ENCODE data around the gene GJA1.

DNA sequence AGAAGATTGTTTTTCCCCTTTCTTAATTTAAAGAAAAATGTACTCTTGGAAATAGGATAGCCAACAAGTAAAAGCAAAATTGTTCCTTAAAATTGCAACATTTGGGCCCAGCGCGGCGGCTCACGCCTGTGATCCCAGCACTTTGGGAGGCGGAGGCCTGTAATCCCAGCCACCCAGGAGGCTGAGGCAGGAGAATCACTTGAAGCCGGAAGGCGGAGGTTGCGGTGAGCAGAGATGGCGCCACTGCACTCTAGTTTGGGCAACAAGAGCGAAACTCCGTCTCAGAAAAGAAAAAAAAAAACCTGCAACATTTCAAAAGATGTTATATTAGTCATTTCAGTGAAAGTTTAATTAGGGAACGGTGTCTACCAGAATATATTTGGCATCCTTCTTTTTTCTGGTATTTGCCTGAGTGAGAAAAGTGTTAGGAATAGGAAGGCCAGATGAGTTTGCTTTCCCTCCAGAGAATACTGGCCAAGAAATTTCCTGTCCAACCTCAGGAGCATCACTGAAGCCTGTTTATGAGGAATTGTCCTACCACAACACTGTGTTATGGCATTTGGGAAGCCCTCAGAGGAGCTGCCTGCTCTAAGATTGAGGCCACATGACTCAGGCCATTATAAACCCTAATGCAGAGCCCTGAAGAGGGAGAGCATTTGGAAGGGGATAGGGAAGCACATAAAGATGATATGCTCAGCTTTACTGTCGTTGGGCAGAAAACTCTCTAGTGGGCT is 1.2 kb upstream of the GJA1 start:
- TF ChIP-seq POLR2AphosphoS5 (IDR thresholded peaks at IDR 0.05; ENCODE audit: low read depth, low read length) = no peak
- 0 out of 2 replicates have a peak, but pooled peaks have one; percentile 26 for TF ChIP-seq SIN3A (IDR thresholded peaks at IDR 0.05; ENCODE audit: borderline replicate concordance, insufficient read depth, low read length)
